Fibroblast of villous mesenchyme (primary cell): Measurements from ENCODE around the gene ZNG1C. TPM values are rescaled to one million over a fixed set of nuclear protein-coding genes. Genes with fewer than 3 reads are reported as not detected.
"Not testable (repeated sequence)": the region's sequence is repeated elsewhere in the genome, so short reads cannot be mapped to it uniquely, and the experiment has no call there.

Experiments used
- DNase-seq: peaks from one replicate; pipeline ENCODE4 v3.0.0-alpha.2; 2010; ENCODE audit warnings: low read depth
- H3K4me3 ChIP-seq: 2 replicates; pipeline ENCODE4 v1.5.1; 2011; ENCODE audit warnings: low read depth, mild to moderate bottlenecking, low read length
- total RNA-seq: library from RNA; depleted of rRNA; stranded (reverse); fragments of >200 nt; gene quantifications from 2 replicates; pipeline ENCODE4 v1.2.3, GENCODE V29; 2012

Gene ZNG1C
- total RNA-seq, 1 donor: 21.6 TPM

- not testable (repeated sequence) for H3K4me3 ChIP-seq
- DNase-seq: peak; percentile 28
Measured at GRCh38 chr9:68336639-68337339, 95.0 kb downstream of the ZNG1C start.

- DNase-seq, H3K4me3 ChIP-seq: not testable (repeated sequence)
Measured at GRCh38 chr9:68338000-68338399, 96.2 kb downstream of the ZNG1C start.

GRCh38 chr9:68342265-68343025 is 100.7 kb downstream of the ZNG1C start:
- H3K4me3 ChIP-seq, DNase-seq: not testable (repeated sequence)

DNA sequence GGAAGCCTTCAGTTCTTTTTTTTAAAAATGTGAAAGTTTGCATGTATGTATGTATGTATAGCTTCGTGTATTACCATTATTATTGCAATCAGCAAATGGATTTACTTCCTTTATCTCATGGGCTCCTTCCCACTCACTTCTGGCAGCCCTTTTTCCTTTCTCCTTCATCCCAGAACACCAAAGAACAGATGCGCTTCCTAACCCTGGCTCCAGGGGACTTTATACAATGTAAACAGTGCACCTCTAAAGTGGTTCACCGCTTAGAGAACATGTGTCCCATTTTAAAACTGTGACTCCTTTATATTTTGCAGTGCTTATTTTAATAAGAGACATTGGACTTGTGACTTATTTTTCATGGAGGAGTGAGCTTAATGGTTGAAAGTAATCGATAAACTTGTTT is 101.5 kb downstream of the ZNG1C start:
- not testable (repeated sequence) for DNase-seq, H3K4me3 ChIP-seq

- DNase-seq, H3K4me3 ChIP-seq: not testable (repeated sequence)
Measured at GRCh38 chr9:68343992-68344391, 102.2 kb downstream of the ZNG1C start.

Other genes with a start within 250 kb of the ZNG1C start
- 0.32 TPM in 1 of 2 replicates, not detected in the other for gene FOXD4L3, start 60.9 kb downstream of the ZNG1C start, total RNA-seq
- gene PGM5, start 114.6 kb downstream of the ZNG1C start, total RNA-seq: 2.6 and 5.8 TPM in 2 replicates